Spleen (tissue), 11 donors: Measurements from ENCODE around the gene PANK1. TPM values are rescaled to one million over a fixed set of nuclear protein-coding genes. Genes with fewer than 3 reads are reported as not detected.

Experiments used
- DNase-seq: peaks from one replicate; pipeline ENCODE4 v3.0.0-alpha.2; 2020
- H3K27ac ChIP-seq, 8 donors: fragments of 200-600 bp; sonication (generic) in 7 of 8; 1 replicate in 4 of 8; 2 replicates in 4 of 8; pipeline versions ENCODE4 v1.5.0 to v1.8.0; 2016 to 2021; ENCODE audit warnings: inconsistent platforms in 4 of 8, mild to moderate bottlenecking in 4 of 8, moderate library complexity in 1 of 8
- H3K27me3 ChIP-seq, 7 donors: fragments of 200-600 bp; sonication (generic) in 6 of 7; replicated peaks in 1 of 7; 1 replicate in 4 of 7; 2 replicates in 3 of 7; pipeline versions ENCODE4 v1.5.0 to v1.8.0; 2016 to 2021; ENCODE audit warnings: inconsistent platforms in 3 of 7, mild to moderate bottlenecking in 1 of 7
- H3K36me3 ChIP-seq, 6 donors: fragments of 200-600 bp; sonication (generic) in 5 of 6; 1 replicate in 4 of 6; 2 replicates in 2 of 6; pipeline versions ENCODE4 v1.5.0 to v1.8.0; 2016 to 2021; ENCODE audit warnings: inconsistent platforms in 2 of 6
- H3K4me1 ChIP-seq, 6 donors: fragments of 200-600 bp; sonication (generic) in 5 of 6; 1 replicate in 3 of 6; 2 replicates in 3 of 6; pipeline versions ENCODE4 v1.5.0 to v1.8.0; 2016 to 2021; ENCODE audit warnings: inconsistent platforms in 3 of 6
- H3K4me3 ChIP-seq, 8 donors: fragments of 200-600 bp; sonication (generic) in 7 of 8; 1 replicate in 4 of 8; 2 replicates in 4 of 8; pipeline versions ENCODE4 v1.5.0 to v1.8.0; 2016 to 2021; ENCODE audit warnings: inconsistent platforms in 4 of 8, mild to moderate bottlenecking in 4 of 8, moderate library complexity in 2 of 8
- H3K9me3 ChIP-seq, 8 donors: fragments of 200-600 bp; sonication (generic) in 7 of 8; 1 replicate in 4 of 8; 2 replicates in 4 of 8; pipeline versions ENCODE4 v1.5.0 to v1.8.0; 2016 to 2021; ENCODE audit warnings: inconsistent platforms in 4 of 8
- POLR2A ChIP-seq, 3 donors: fragments of 450-650 bp; IDR thresholded peaks; one replicate each; pipeline ENCODE4 v1.5.1; 2017; ENCODE audit warnings: antibody characterized with exemption in 3 of 3, mild to moderate bottlenecking in 1 of 3
- POLR2AphosphoS5 ChIP-seq, 3 donors: sonication (generic); formaldehyde crosslinking; IDR thresholded peaks; one replicate each; pipeline ENCODE4 v1.5.1; 2017; ENCODE audit warnings: antibody characterized with exemption in 3 of 3
- WGBS, 5 donors: extraction: QIAGEN DNeasy Blood & Tissue Kit in 3 of 5; methylation state at CpG; one replicate each; pipeline versions ENCODE4 v1.1.5 to v1.1.7; 2013 to 2018; 5-methylcytosine and 5-hydroxymethylcytosine counted together
- intact Hi-C: fragments of 100-400 bp; cut with DNase I; formaldehyde crosslinking; loops from one replicate; pipeline ENCODE4 v1.15.0; 2023; ENCODE audit warnings: low total_unique reads
- polyA plus RNA-seq, 3 donors: library from polyadenylated mRNA; stranded (reverse); fragments of 200-250 nt; gene quantifications; one replicate each; pipeline ENCODE4 v1.2.1, GENCODE V29; 2013
- total RNA-seq, 7 donors: library from RNA; depleted of rRNA in 3 of 7; stranded (reverse); fragments of >200 nt in 3 of 7; fragmentation: NEBNext Ultra II Directional in 4 of 7; extraction: Animal tissue kit (Norgen Biotek cat#: 25700) in 4 of 7; gene quantifications; one replicate each; pipeline versions ENCODE4 v1.1.0 to v1.2.1, GENCODE V29; 2016 to 2021
- TF ChIP-seq, protein P1 (sequence below), 11 experiments: fragments of 200-600 bp in 7 of 11; fragments of 450-650 bp in 4 of 11; sonication (generic) in 4 of 11; IDR thresholded peaks in 8 of 11; conservative IDR thresholded peaks in 3 of 11; 1 replicate in 7 of 11; 2 replicates in 4 of 11; pipeline versions ENCODE4 v1.4.0 to v1.8.0; 2016 to 2021; ENCODE audit warnings: antibody characterized with exemption in 11 of 11, inconsistent platforms in 4 of 11, mild to moderate bottlenecking in 1 of 11
- donor health status: healthy with polysubstance abuse.
- donor health status: DM: no; HTN: no; CAD: no; lungs with moderate emphysema.
- donor health status: DM: no; HTN: no; CAD: no.
- donor health status: Bipolar disorder and iron deficiency.
- donor health status: healthy.
- donor health status: DM: no; HTN: no; CAD: no.
- donor health status: DM: yes; HTN: yes; CAD: no.

Gene PANK1
- total and polyA plus RNA-seq, 10 donors: 0.37 to 6.2 (median 1.6) TPM

GRCh38 chr10:89613582-89613981 is 31.5 kb downstream of the PANK1 start:
- H3K4me1 ChIP-seq: no peaks in the 10 kb centered on the region
- TF ChIP-seq, protein P1, sequence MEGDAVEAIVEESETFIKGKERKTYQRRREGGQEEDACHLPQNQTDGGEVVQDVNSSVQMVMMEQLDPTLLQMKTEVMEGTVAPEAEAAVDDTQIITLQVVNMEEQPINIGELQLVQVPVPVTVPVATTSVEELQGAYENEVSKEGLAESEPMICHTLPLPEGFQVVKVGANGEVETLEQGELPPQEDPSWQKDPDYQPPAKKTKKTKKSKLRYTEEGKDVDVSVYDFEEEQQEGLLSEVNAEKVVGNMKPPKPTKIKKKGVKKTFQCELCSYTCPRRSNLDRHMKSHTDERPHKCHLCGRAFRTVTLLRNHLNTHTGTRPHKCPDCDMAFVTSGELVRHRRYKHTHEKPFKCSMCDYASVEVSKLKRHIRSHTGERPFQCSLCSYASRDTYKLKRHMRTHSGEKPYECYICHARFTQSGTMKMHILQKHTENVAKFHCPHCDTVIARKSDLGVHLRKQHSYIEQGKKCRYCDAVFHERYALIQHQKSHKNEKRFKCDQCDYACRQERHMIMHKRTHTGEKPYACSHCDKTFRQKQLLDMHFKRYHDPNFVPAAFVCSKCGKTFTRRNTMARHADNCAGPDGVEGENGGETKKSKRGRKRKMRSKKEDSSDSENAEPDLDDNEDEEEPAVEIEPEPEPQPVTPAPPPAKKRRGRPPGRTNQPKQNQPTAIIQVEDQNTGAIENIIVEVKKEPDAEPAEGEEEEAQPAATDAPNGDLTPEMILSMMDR (IDR thresholded peaks at IDR 0.05 in 8 of 11, conservative IDR thresholded peaks at IDR 0.05 in 3 of 11): no peak
- no peak for TF ChIP-seq POLR2AphosphoS5 (IDR thresholded peaks at IDR 0.05)
- TF ChIP-seq POLR2A (IDR thresholded peaks at IDR 0.05): no peak
- peaks cover 0 to 29% (median 0%) of the 10 kb centered on the region in 6 donors for H3K36me3 ChIP-seq
- no peak overlapping the region for H3K4me3 ChIP-seq
- WGBS, 5 donors: 55 to 90% (median 78%) methylated on average over 3 of the region's 3 CpGs
- H3K27ac ChIP-seq: no peak overlapping the region
- no peaks in the 10 kb centered on the region for H3K27me3 ChIP-seq
- H3K9me3 ChIP-seq: no peaks in the 10 kb centered on the region
- intact Hi-C loops: no loop called here
- no peak for DNase-seq

DNA sequence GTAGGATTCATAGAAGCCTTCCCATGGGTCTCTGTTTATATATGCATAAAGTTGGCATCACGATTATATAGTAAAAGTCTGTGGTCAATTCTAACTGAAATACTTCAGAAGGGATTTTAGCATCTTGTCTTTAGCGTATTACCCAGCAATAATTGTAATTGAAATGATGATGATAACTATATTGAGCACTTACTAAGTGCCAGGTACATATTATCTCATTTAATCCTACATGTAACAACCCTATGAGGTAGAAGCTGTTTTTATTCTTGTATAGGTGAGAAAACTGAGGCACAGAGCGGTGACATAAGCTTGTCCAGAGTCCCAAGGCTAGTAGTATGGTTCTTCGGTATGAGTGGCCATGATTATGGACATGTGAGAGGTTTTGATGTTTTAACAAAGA is 33.8 kb downstream of the PANK1 start:
- WGBS, 5 donors: 93 to 97% (median 95%) methylated on average over 4 of the region's 4 CpGs
- Histone ChIP-seq H3K4me3 (no peak overlapping the region), H3K36me3 (peaks cover 0 to 36% (median 0%) of the 10 kb centered on the region in 6 donors), H3K27me3 (no peaks in the 10 kb centered on the region), H3K4me1 (no peaks in the 10 kb centered on the region), H3K27ac (no peak overlapping the region), H3K9me3 (no peaks in the 10 kb centered on the region)
- DNase-seq: no peak
- intact Hi-C loops: no loop called here
- no peak for TF ChIP-seq POLR2A (IDR thresholded peaks at IDR 0.05)
- no peak for TF ChIP-seq POLR2AphosphoS5 (IDR thresholded peaks at IDR 0.05)
- TF ChIP-seq, protein P1 (IDR thresholded peaks at IDR 0.05 in 8 of 11, conservative IDR thresholded peaks at IDR 0.05 in 3 of 11): no peak

GRCh38 chr10:89609833-89610346 is 35.2 kb downstream of the PANK1 start:
- H3K27me3 ChIP-seq: no peaks in the 10 kb centered on the region
- no peak overlapping the region for H3K27ac ChIP-seq
- H3K36me3 ChIP-seq: peaks cover 0 to 36% (median 0%) of the 10 kb centered on the region in 6 donors
- TF ChIP-seq POLR2AphosphoS5 (IDR thresholded peaks at IDR 0.05): no peak
- TF ChIP-seq POLR2A (IDR thresholded peaks at IDR 0.05): no peak
- TF ChIP-seq, protein P1 (IDR thresholded peaks at IDR 0.05 in 8 of 11, conservative IDR thresholded peaks at IDR 0.05 in 3 of 11): no peak
- intact Hi-C loops: no loop called here
- H3K9me3 ChIP-seq: no peaks in the 10 kb centered on the region
- no peak overlapping the region for H3K4me3 ChIP-seq
- no peaks in the 10 kb centered on the region for H3K4me1 ChIP-seq
- no peak for DNase-seq
- WGBS, 5 donors: 0 to 72% (median 9%) methylated on average over 2 of the region's 2 CpGs

DNA sequence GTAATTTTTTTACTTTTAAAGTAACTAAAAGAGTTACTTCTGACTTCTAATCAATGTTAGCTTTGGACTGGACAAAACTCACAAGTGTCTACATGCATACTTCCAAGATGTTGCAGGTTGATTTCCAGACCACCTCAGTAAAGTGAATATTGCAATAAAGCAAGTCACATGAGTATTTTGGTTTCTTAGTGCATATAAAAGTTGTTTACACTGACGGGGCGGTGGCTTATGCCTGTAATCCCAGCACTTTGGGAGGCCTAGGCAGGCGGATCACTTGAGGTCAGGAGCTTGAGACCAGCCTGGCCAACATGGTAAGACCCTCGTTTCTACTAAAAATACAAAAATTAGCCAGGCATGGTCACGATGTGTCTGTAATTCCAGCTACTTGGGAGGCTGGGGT is 40.8 kb downstream of the PANK1 start:
- Histone ChIP-seq H3K4me1 (no peaks in the 10 kb centered on the region), H3K27me3 (no peaks in the 10 kb centered on the region), H3K4me3 (no peak overlapping the region), H3K27ac (no peak overlapping the region), H3K9me3 (no peaks in the 10 kb centered on the region), H3K36me3 (peaks cover 0 to 12% (median 0%) of the 10 kb centered on the region in 6 donors)
- DNase-seq: no peak
- WGBS, 5 donors: 89 to 98% (median 93%) methylated on average over 5 of the region's 5 CpGs
- intact Hi-C loops: no loop called here
- TF ChIP-seq POLR2A (IDR thresholded peaks at IDR 0.05): no peak
- no peak for TF ChIP-seq POLR2AphosphoS5 (IDR thresholded peaks at IDR 0.05)
- TF ChIP-seq, protein P1 (IDR thresholded peaks at IDR 0.05 in 8 of 11, conservative IDR thresholded peaks at IDR 0.05 in 3 of 11): no peak
